HCT116 (cell line): ENCODE measurements around the gene USP24. TPM values are rescaled to one million over a fixed set of nuclear protein-coding genes. Genes with fewer than 3 reads are reported as not detected.

Experiments
- ATAC-seq: fragments of 200-7000 bp; cut with Tn5 transposase; 2 replicates; pipeline ENCODE4 v1.9.1; 2020; ENCODE audit warnings: mild to moderate bottlenecking, moderate library complexity
- BruUV-seq: library from RNA; stranded (reverse); fragments of 400-500 nt; replicated peaks from 2 replicates; lab custom pipeline; 2021; lab: Mats Ljungman, UMichigan
- CTCF ChIA-PET: fragments of 300-600 bp; sonication (Branson Sonifier 250); formaldehyde crosslinking; loops from one replicate; lab custom pipeline; 2021; ENCODE audit warnings: antibody characterized with exemption; lab: Charles Lee
- POLR2A ChIA-PET: fragments of 300-600, 350-600 bp; sonication (Branson Sonifier 250); formaldehyde crosslinking; loops from one replicate; lab custom pipeline; 2021; ENCODE audit warnings: antibody characterized with exemption; lab: Charles Lee
- RAD21 ChIA-PET, 2 experiments: fragments of 300-600 bp; sonication (Branson Sonifier 250); formaldehyde crosslinking; loops; one replicate each; lab custom pipeline; 2023; ENCODE audit warnings: low total read pairs in 2 of 2; ENCODE audit not compliant: uncharacterized antibody in 2 of 2, unreplicated experiment in 2 of 2, low non-redundant PET in 1 of 2; lab: Charles Lee
- DNase-seq: peaks from one replicate; pipeline ENCODE4 v3.0.0-alpha.2; 2010; ENCODE audit warnings: low read depth, low spot score
- H2AFZ ChIP-seq: fragments of 200-600 bp; shearing (Covaris generic), sonication (generic); 2 replicates; pipeline ENCODE4 v1.6.1; 2017; ENCODE audit warnings: low read depth, mixed run types, mixed read lengths, antibody characterized with exemption, low read length; ENCODE audit not compliant: poor library complexity, severe bottlenecking
- H3K27ac ChIP-seq: 2 replicates; pipeline ENCODE4 v1.5.1; 2012; ENCODE audit warnings: low read depth, low read length
- H3K27me3 ChIP-seq: fragments of 200-600 bp; sonication (generic); 2 replicates; pipeline ENCODE4 v1.6.1; 2016; ENCODE audit warnings: mixed run types, low read length, mixed read lengths; ENCODE audit not compliant: insufficient read depth
- H3K36me3 ChIP-seq, 2 experiments: fragments of 200-500 bp in 1 of 2; fragments of 200-600 bp in 1 of 2; sonication (Bioruptor generic) in 1 of 2; sonication (generic) in 1 of 2; 2 replicates each; pipeline versions ENCODE4 v1.5.1 to v1.6.1; 2014 to 2016; ENCODE audit warnings: low read length in 2 of 2, inconsistent platforms in 1 of 2, mixed read lengths in 1 of 2, mixed run types in 1 of 2; ENCODE audit not compliant: insufficient read depth in 2 of 2, control insufficient read depth in 1 of 2
- H3K4me1 ChIP-seq, 2 experiments: fragments of 200-600 bp in 1 of 2; sonication (generic) in 1 of 2; 2 replicates each; pipeline versions ENCODE4 v1.5.1 to v1.6.1; 2012 to 2017; ENCODE audit warnings: low read length in 2 of 2, inconsistent platforms in 1 of 2, mild to moderate bottlenecking in 1 of 2, mixed read lengths in 1 of 2, mixed run types in 1 of 2, moderate library complexity in 1 of 2; ENCODE audit not compliant: insufficient read depth in 2 of 2, control insufficient read depth in 1 of 2
- H3K4me2 ChIP-seq: fragments of 200-600 bp; sonication (generic); 2 replicates; pipeline ENCODE4 v1.6.1; 2017; ENCODE audit warnings: mixed run types, low read length, mixed read lengths
- H3K4me3 ChIP-seq, 2 experiments: fragments of 200-600 bp in 1 of 2; sonication (generic) in 1 of 2; replicated peaks in 1 of 2; 2 replicates each; pipeline ENCODE4 v1.5.1; 2011 to 2016; ENCODE audit warnings: low read length in 2 of 2, control low read depth in 1 of 2, low read depth in 1 of 2, mild to moderate bottlenecking in 1 of 2, mixed read lengths in 1 of 2, mixed run types in 1 of 2
- H3K79me2 ChIP-seq: fragments of 200-600 bp; sonication (generic); 2 replicates; pipeline ENCODE4 v1.6.1; 2017; ENCODE audit warnings: mild to moderate bottlenecking, mixed run types, low read length, moderate library complexity, mixed read lengths; ENCODE audit not compliant: insufficient read depth
- H3K9ac ChIP-seq: fragments of 200-600 bp; sonication (generic); 2 replicates; pipeline ENCODE4 v1.6.1; 2016; ENCODE audit warnings: low read length, mixed read lengths
- H3K9me2 ChIP-seq: fragments of 200-600 bp; sonication (generic), shearing (Covaris generic); 2 replicates; pipeline ENCODE4 v1.6.1; 2017; ENCODE audit warnings: mixed run types, mild to moderate bottlenecking, moderate library complexity; ENCODE audit not compliant: insufficient read depth
- H3K9me3 ChIP-seq, 2 experiments: fragments of 200-500 bp in 1 of 2; fragments of 200-600 bp in 1 of 2; sonication (Bioruptor generic) in 1 of 2; sonication (generic) in 1 of 2; 2 replicates each; pipeline ENCODE4 v1.6.1; 2014 to 2017; ENCODE audit warnings: low read length in 2 of 2, mixed read lengths in 2 of 2, inconsistent platforms in 1 of 2, low read depth in 1 of 2, mild to moderate bottlenecking in 1 of 2, mixed run types in 1 of 2, moderate library complexity in 1 of 2; ENCODE audit not compliant: control insufficient read depth in 1 of 2, insufficient read depth in 1 of 2
- H4K20me1 ChIP-seq: fragments of 200-600 bp; sonication (generic), shearing (Covaris generic); 2 replicates; pipeline ENCODE4 v1.6.1; 2017; ENCODE audit warnings: mixed run types, mild to moderate bottlenecking, moderate library complexity; ENCODE audit not compliant: insufficient read depth
- ATF3 ChIP-seq: IDR thresholded peaks from 2 replicates; pipeline ENCODE4 v1.6.1; 2012
- EGR1 ChIP-seq: IDR thresholded peaks from 2 replicates; pipeline ENCODE4 v1.6.1; 2012; ENCODE audit warnings: low read depth
- ELF1 ChIP-seq: IDR thresholded peaks from 2 replicates; pipeline ENCODE4 v1.6.1; 2012; ENCODE audit warnings: low read depth, borderline replicate concordance
- EZH2 ChIP-seq: fragments of 200-600 bp; sonication (generic); IDR thresholded peaks from 2 replicates; pipeline ENCODE4 v1.6.1; 2017; ENCODE audit warnings: antibody characterized with exemption, mixed run types
- FOSL1 ChIP-seq: IDR thresholded peaks from 2 replicates; pipeline ENCODE4 v1.6.1; 2012; ENCODE audit warnings: low read depth
- JUND ChIP-seq: IDR thresholded peaks from 2 replicates; pipeline ENCODE4 v1.6.1; 2012
- POLR2A ChIP-seq: IDR thresholded peaks from 2 replicates; pipeline ENCODE4 v1.7.0; 2011; ENCODE audit warnings: borderline replicate concordance; ENCODE audit not compliant: insufficient read depth, insufficient read length; ENCODE audit errors: extremely low read depth
- POLR2AphosphoS5 ChIP-seq: IDR thresholded peaks from 2 replicates; pipeline ENCODE4 v1.6.1; 2011; ENCODE audit warnings: mild to moderate bottlenecking, low read depth, low read length, moderate library complexity
- RAD21 ChIP-seq: IDR thresholded peaks from 2 replicates; pipeline ENCODE4 v1.6.1; 2012; ENCODE audit warnings: low read depth, mild to moderate bottlenecking
- SP1 ChIP-seq: IDR thresholded peaks from 2 replicates; pipeline ENCODE4 v1.6.1; 2012; ENCODE audit warnings: low read depth
- SRF ChIP-seq: IDR thresholded peaks from 2 replicates; pipeline ENCODE4 v1.6.1; 2012; ENCODE audit warnings: low read depth
- ZBTB33 ChIP-seq: IDR thresholded peaks from 2 replicates; pipeline ENCODE4 v1.6.1; 2011; ENCODE audit warnings: mild to moderate bottlenecking, low read length, moderate library complexity; ENCODE audit not compliant: insufficient replicate concordance; ENCODE audit errors: extremely low read depth
- ZFX ChIP-seq: fragments of 450-650 bp; IDR thresholded peaks from 2 replicates; pipeline ENCODE4 v1.6.1; 2017
- ZNF274 ChIP-seq: fragments of 200-500 bp; sonication (Bioruptor generic); IDR thresholded peaks from 2 replicates; pipeline ENCODE4 v1.6.1; 2014; ENCODE audit warnings: mild to moderate bottlenecking, low read depth, low read length, inconsistent platforms
- intact Hi-C: fragments of 100-400 bp; cut with micrococcal nuclease; formaldehyde crosslinking; loops from 2 replicates; pipeline ENCODE4 v1.10.0; 2022
- total RNA-seq: library from RNA; stranded (reverse); gene quantifications from one replicate; pipeline ENCODE4 v1.2.1, GENCODE V29; 2021; ENCODE audit not compliant: unreplicated experiment

The USP24 gene
- total RNA-seq, 1 experiment from 2014 or later, result 34.2 TPM

- peaks cover 34% of the 10 kb centered on the region for H3K79me2 ChIP-seq
- peak overlapping the region; percentile 32; the same call in 1 of the 2 replicates for H3K4me2 ChIP-seq
- ChIA-PET POLR2A (no interaction called here), RAD21 (no interaction called here), CTCF (no interaction called here)
- H3K9me2 ChIP-seq, result no peaks in the 10 kb centered on the region
- H3K36me3 ChIP-seq, result no peaks in the 10 kb centered on the region
- H3K4me1 ChIP-seq, result peaks cover 13 to 32% of the 10 kb centered on the region in 2 experiments
- intact Hi-C loops, result no loop called here
- H3K4me3 ChIP-seq, result no peak overlapping the region
- no peak overlapping the region for H3K9ac ChIP-seq
- no peaks in the 10 kb centered on the region for H3K9me3 ChIP-seq
- H2AFZ ChIP-seq, result peak overlapping the region; percentile 18
- no peaks in the 10 kb centered on the region for H4K20me1 ChIP-seq
- BruUV-seq, result no TSS peak
- no peak for TF ChIP-seq ELF1
- H3K27me3 ChIP-seq, result no peaks in the 10 kb centered on the region
- ATAC-seq (no peak), DNase-seq (no peak)
- no peak overlapping the region for H3K27ac ChIP-seq
Observed at GRCh38 chr1:55217226-55217986, 2.2 kb upstream of the USP24 start.

DNA sequence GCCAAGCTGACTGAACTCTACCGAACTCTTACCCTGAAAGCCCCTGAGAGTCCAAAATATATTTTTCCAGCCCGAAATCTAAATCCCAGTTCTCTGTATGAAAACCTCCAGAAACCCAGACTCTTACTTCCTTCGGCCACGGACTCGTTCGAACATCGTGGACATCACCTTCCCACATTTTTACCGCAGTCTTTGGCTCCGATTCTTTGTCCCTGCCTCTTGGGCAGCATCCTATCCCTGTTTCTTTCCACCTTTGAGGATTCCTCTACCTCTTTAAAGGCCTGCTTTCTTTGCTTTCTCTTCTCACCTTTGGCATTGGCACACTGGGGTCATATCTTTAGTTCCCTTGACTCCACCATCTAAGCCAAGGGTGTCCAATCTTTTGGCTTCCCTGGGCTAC, 932 bp upstream of the USP24 start:
- peak overlapping the region; percentile 13 for H2AFZ ChIP-seq
- H3K9me3 ChIP-seq, result no peaks in the 10 kb centered on the region
- no peak for ATAC-seq
- BruUV-seq, result TSS peak; percentile 85
- POLR2A ChIA-PET, result no interaction called here
- peak overlapping the region; percentile 91 for H3K9ac ChIP-seq
- TF ChIP-seq SRF (no peak), ATF3 (no peak), POLR2A (no peak), RAD21 (no peak), POLR2AphosphoS5 (no peak), ZBTB33 (no peak), SP1 (no peak), FOSL1 (no peak), EGR1 (no peak), ZFX (no peak), JUND (no peak), EZH2 (no peak), ZNF274 (no peak)
- TF ChIP-seq, all 23 proteins: peak for 0
- CTCF ChIA-PET, result no interaction called here
- peaks cover 13 to 32% of the 10 kb centered on the region in 2 experiments for H3K4me1 ChIP-seq
- H3K4me3 ChIP-seq, result peak overlapping the region; percentile 78 to 82
- H3K27ac ChIP-seq, result peak overlapping the region; percentile 90; the same call in 1 of the 2 replicates
- no peaks in the 10 kb centered on the region for H3K36me3 ChIP-seq
- no peak for DNase-seq
- RAD21 ChIA-PET, result no interaction called here
- no peaks in the 10 kb centered on the region for H3K9me2 ChIP-seq
- peak overlapping the region; percentile 94 for H3K4me2 ChIP-seq
- H3K79me2 ChIP-seq, result peaks cover 47% of the 10 kb centered on the region
- H3K27me3 ChIP-seq, result no peaks in the 10 kb centered on the region
- no peaks in the 10 kb centered on the region; the same call in 1 of the 2 replicates for H4K20me1 ChIP-seq
- intact Hi-C loops, result no loop called here
